Measurements from ENCODE around the gene TEX264. TPM values are rescaled to one million over a fixed set of nuclear protein-coding genes. Genes with fewer than 3 reads are reported as not detected.

TEX264 gene
- total and polyA plus RNA-seq, 4 donors = 18.2 to 40.7 (median 25.5) TPM

- 93 to 96% methylated on average over 8 of the region's 8 CpGs for WGBS, 2 donors
- H3K36me3 ChIP-seq (ENCODE audit: control insufficient read depth in 1 of 2, insufficient read depth in 2 of 2, low read length in 1 of 2) = peaks cover 0 to 7% of the 10 kb centered on the region in 2 donors
- peak; percentile 10 to 50 for DNase-seq
Measured at GRCh38 chr3:51705276-51706020, 34.4 kb downstream of the TEX264 start.

DNA sequence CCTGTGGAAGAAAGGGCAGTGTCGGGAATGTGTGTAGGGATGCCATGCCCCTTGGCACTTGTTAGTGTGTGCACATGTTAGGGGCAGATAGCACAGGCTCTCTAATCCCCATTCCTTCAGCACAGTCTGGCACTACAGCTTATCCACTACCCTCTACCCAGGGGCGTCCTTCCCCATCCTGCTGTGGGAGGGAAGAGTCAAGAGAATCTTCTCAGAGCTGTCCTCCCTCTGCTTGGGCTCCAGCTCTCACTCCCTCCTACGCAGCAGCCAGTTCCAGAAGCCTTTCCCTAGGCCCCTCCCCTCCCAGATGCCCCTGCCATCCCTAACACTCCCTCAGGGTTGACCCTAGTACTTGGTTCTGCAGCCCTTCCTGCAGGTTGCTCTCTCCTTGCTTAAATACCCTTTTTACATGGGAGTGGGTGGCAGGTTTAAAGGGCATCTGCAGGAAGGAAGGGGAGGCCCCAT lies 35.0 kb downstream of the TEX264 start:
- H3K4me1 ChIP-seq (ENCODE audit: control insufficient read depth in 1 of 2, insufficient read depth in 2 of 2, low read length in 2 of 2) = no peaks in the 10 kb centered on the region
- no peaks in the 10 kb centered on the region for H3K27me3 ChIP-seq (ENCODE audit: control insufficient read depth in 1 of 2, insufficient read depth in 2 of 2, low read length in 1 of 2)
- DNase-seq = peak; percentile 12 to 28
- peaks cover 0 to 7% of the 10 kb centered on the region in 2 donors for H3K36me3 ChIP-seq (ENCODE audit: control insufficient read depth in 1 of 2, insufficient read depth in 2 of 2, low read length in 1 of 2)
- ATAC-seq (ENCODE audit: low FRiP score) = no peak
- intact Hi-C loops (cut with DNase I) = no loop called here
- H3K27ac ChIP-seq (ENCODE audit: low read depth in 1 of 2, low read length in 2 of 2) = no peak overlapping the region
- H3K4me3 ChIP-seq (ENCODE audit: low read length in 2 of 2) = no peak overlapping the region
- 86 to 93% methylated on average over 3 of the region's 3 CpGs for WGBS, 2 donors
- no peaks in the 10 kb centered on the region for H3K9me3 ChIP-seq (ENCODE audit: control insufficient read depth, low read length)

More at GRCh38 chr3:51705276-51706020, 34.4 kb downstream of the TEX264 start:
- intact Hi-C loops (cut with DNase I) = no loop called here
- H3K27me3 ChIP-seq (ENCODE audit: control insufficient read depth in 1 of 2, insufficient read depth in 2 of 2, low read length in 1 of 2) = no peaks in the 10 kb centered on the region
- no peak overlapping the region for H3K4me3 ChIP-seq (ENCODE audit: low read length in 2 of 2)
- no peaks in the 10 kb centered on the region for H3K4me1 ChIP-seq (ENCODE audit: control insufficient read depth in 1 of 2, insufficient read depth in 2 of 2, low read length in 2 of 2)
- H3K9me3 ChIP-seq (ENCODE audit: control insufficient read depth, low read length) = no peaks in the 10 kb centered on the region
- no peak for ATAC-seq (ENCODE audit: low FRiP score)
- H3K27ac ChIP-seq (ENCODE audit: low read depth in 1 of 2, low read length in 2 of 2) = no peak overlapping the region

GRCh38 chr3:51706788-51707731 lies 36.0 kb downstream of the TEX264 start, which contains the start of gene GRM2:
Gene GRM2 (plus strand): TSS chr3:51707068. CDS start chr3:51708984, 1,916 bp downstream.
- 2 to 5% methylated on average over 39 to 69 of the region's 69 CpGs for WGBS, 2 donors
- Histone ChIP-seq H3K4me3 (ENCODE audit: low read length in 2 of 2) (no peak within 1 kb of the TSS), H3K27me3 (ENCODE audit: control insufficient read depth in 1 of 2, insufficient read depth in 2 of 2, low read length in 1 of 2) (no peaks in the 10 kb centered on the region), H3K36me3 (ENCODE audit: control insufficient read depth in 1 of 2, insufficient read depth in 2 of 2, low read length in 1 of 2) (peaks cover 0 to 7% of the 10 kb centered on the region in 2 donors), H3K4me1 (ENCODE audit: control insufficient read depth in 1 of 2, insufficient read depth in 2 of 2, low read length in 2 of 2) (no peaks in the 10 kb centered on the region), H3K27ac (ENCODE audit: low read depth in 1 of 2, low read length in 2 of 2) (no peak within 1 kb of the TSS), H3K9me3 (ENCODE audit: control insufficient read depth, low read length) (no peaks in the 10 kb centered on the region)
- intact Hi-C loops (cut with DNase I) = no loop called here
- peak; percentile 85 for ATAC-seq (ENCODE audit: low FRiP score)
- DNase-seq = peak; percentile 87 to 92

GRCh38 chr3:51708216-51708845 lies 37.3 kb downstream of the TEX264 start:
- Histone ChIP-seq H3K9me3 (ENCODE audit: control insufficient read depth, low read length) (no peaks in the 10 kb centered on the region), H3K4me1 (ENCODE audit: control insufficient read depth in 1 of 2, insufficient read depth in 2 of 2, low read length in 2 of 2) (no peaks in the 10 kb centered on the region), H3K27ac (ENCODE audit: low read depth in 1 of 2, low read length in 2 of 2) (no peak overlapping the region), H3K27me3 (ENCODE audit: control insufficient read depth in 1 of 2, insufficient read depth in 2 of 2, low read length in 1 of 2) (no peaks in the 10 kb centered on the region), H3K4me3 (ENCODE audit: low read length in 2 of 2) (no peak overlapping the region), H3K36me3 (ENCODE audit: control insufficient read depth in 1 of 2, insufficient read depth in 2 of 2, low read length in 1 of 2) (peaks cover 0 to 4% of the 10 kb centered on the region in 2 donors)
- DNase-seq (peak; percentile 6 to 24), ATAC-seq (ENCODE audit: low FRiP score) (no peak)
- intact Hi-C loops (cut with DNase I) = no loop called here
- WGBS, 2 donors = 74 to 79% methylated on average over 3 of the region's 3 CpGs

DNA sequence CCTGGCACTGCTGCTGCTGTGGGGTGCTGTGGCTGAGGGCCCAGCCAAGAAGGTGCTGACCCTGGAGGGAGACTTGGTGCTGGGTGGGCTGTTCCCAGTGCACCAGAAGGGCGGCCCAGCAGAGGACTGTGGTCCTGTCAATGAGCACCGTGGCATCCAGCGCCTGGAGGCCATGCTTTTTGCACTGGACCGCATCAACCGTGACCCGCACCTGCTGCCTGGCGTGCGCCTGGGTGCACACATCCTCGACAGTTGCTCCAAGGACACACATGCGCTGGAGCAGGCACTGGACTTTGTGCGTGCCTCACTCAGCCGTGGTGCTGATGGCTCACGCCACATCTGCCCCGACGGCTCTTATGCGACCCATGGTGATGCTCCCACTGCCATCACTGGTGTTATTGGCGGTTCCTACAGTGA lies 38.0 kb downstream of the TEX264 start:
- no peaks in the 10 kb centered on the region for H3K4me1 ChIP-seq (ENCODE audit: control insufficient read depth in 1 of 2, insufficient read depth in 2 of 2, low read length in 2 of 2)
- no peak overlapping the region for H3K27ac ChIP-seq (ENCODE audit: low read depth in 1 of 2, low read length in 2 of 2)
- no peak overlapping the region for H3K4me3 ChIP-seq (ENCODE audit: low read length in 2 of 2)
- peak; percentile 36 to 68 for DNase-seq
- WGBS, 2 donors = 94 to 95% methylated on average over 17 of the region's 17 CpGs
- H3K9me3 ChIP-seq (ENCODE audit: control insufficient read depth, low read length) = no peaks in the 10 kb centered on the region
- no peak for ATAC-seq (ENCODE audit: low FRiP score)
- no peaks in the 10 kb centered on the region for H3K36me3 ChIP-seq (ENCODE audit: control insufficient read depth in 1 of 2, insufficient read depth in 2 of 2, low read length in 1 of 2)
- intact Hi-C loops (cut with DNase I) = no loop called here
- H3K27me3 ChIP-seq (ENCODE audit: control insufficient read depth in 1 of 2, insufficient read depth in 2 of 2, low read length in 1 of 2) = no peaks in the 10 kb centered on the region

DNA sequence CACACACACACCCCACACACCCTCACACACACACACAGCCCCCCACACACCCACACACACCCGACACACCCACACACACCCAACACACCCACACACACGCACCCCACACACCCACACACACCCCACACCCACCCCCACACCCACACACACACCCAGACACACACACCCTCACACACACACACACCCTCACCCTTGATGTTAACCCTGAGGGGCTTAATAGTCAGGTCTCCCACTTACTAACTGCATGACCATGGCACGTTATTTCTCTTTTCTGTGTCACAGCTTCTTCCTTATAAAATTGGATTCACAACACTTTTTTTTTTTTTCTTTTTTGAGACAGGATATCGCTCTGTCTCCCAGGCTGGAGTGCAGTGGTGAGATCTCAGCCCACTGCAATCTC lies 38.6 kb downstream of the TEX264 start:
- ATAC-seq (ENCODE audit: low FRiP score) (no peak), DNase-seq (no peak)
- intact Hi-C loops (cut with DNase I) = no loop called here
- Histone ChIP-seq H3K4me3 (ENCODE audit: low read length in 2 of 2) (no peak overlapping the region), H3K9me3 (ENCODE audit: control insufficient read depth, low read length) (no peaks in the 10 kb centered on the region), H3K4me1 (ENCODE audit: control insufficient read depth in 1 of 2, insufficient read depth in 2 of 2, low read length in 2 of 2) (no peaks in the 10 kb centered on the region), H3K27ac (ENCODE audit: low read depth in 1 of 2, low read length in 2 of 2) (no peak overlapping the region), H3K36me3 (ENCODE audit: control insufficient read depth in 1 of 2, insufficient read depth in 2 of 2, low read length in 1 of 2) (no peaks in the 10 kb centered on the region), H3K27me3 (ENCODE audit: control insufficient read depth in 1 of 2, insufficient read depth in 2 of 2, low read length in 1 of 2) (no peaks in the 10 kb centered on the region)
- WGBS, 2 donors = 72 to 86% methylated on average over 3 to 4 of the region's 4 CpGs

DNA sequence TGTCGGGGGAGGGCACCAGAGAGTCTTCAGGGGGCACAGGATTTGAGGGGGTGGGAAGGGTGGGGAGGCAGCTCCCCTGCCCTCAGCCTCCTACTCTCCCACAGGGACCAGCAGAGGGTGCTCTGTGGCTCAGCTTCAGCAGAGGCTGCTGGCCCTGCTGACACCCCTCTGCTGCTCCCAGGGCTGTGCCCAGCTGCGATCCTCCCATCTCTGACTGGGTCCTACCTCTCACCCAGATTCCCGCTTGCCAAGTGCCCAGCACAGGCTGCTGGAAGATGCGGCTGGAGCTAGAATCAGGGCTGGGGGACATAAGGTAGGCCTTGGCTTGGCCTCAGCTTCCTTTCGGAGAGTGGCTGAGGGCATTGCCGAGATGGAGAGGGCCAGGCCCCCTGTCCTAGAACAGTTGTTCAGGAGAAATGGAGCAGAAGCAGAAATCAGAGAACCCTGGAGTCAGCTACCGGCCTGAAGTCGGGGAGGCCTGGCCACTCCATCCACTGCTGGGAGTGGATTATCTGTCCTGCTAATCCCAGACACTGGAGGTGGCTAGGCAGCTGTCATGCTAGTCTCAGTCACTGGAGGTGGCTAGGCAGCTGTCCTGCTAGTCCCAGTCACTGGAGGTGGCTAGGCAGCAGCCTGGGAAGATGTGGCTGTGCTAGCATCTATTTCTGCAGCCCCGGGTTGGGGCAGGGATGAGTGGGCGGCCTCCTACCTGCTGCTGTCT lies 39.7 kb downstream of the TEX264 start:
- WGBS, 2 donors = 74 to 83% methylated on average over 10 of the region's 10 CpGs
- Histone ChIP-seq H3K27me3 (ENCODE audit: control insufficient read depth in 1 of 2, insufficient read depth in 2 of 2, low read length in 1 of 2) (no peaks in the 10 kb centered on the region), H3K4me3 (ENCODE audit: low read length in 2 of 2) (no peak overlapping the region), H3K36me3 (ENCODE audit: control insufficient read depth in 1 of 2, insufficient read depth in 2 of 2, low read length in 1 of 2) (no peaks in the 10 kb centered on the region), H3K9me3 (ENCODE audit: control insufficient read depth, low read length) (no peaks in the 10 kb centered on the region), H3K27ac (ENCODE audit: low read depth in 1 of 2, low read length in 2 of 2) (no peak overlapping the region), H3K4me1 (ENCODE audit: control insufficient read depth in 1 of 2, insufficient read depth in 2 of 2, low read length in 2 of 2) (no peaks in the 10 kb centered on the region)
- intact Hi-C loops (cut with DNase I) = no loop called here
- ATAC-seq (ENCODE audit: low FRiP score) (no peak), DNase-seq (peak in 1 of 2 donors; percentile 24)

All from aorta (tissue), 5 donors.